Pons (tissue), 1 donor: ENCODE results near the gene SNX6.
A peak's percentile ranks its signal among the peaks of the same experiment; 100 is the strongest.
"Not testable (repeated sequence)": the region's sequence is repeated elsewhere in the genome, so short reads cannot be mapped to it uniquely, and the experiment has no call there.

Experiments used
- DNase-seq: peaks from one replicate; pipeline ENCODE4 v3.0.0-alpha.2; 2016; ENCODE audit warnings: low spot score

The SNX6 gene

GRCh38 chr14:34562776-34563150 lies 67.2 kb downstream of the SNX6 start:
- no peak for DNase-seq

- not testable (repeated sequence) for DNase-seq
These were observed 67.7 kb downstream of the SNX6 start for GRCh38 chr14:34562037-34562775.

- not testable (repeated sequence) for DNase-seq
These were observed 73.5 kb downstream of the SNX6 start for GRCh38 chr14:34556498-34556829.

- DNase-seq: not testable (repeated sequence)
These were observed 74.1 kb downstream of the SNX6 start for GRCh38 chr14:34555583-34556497.

- peak; percentile 19 for DNase-seq
These were observed 75.3 kb downstream of the SNX6 start for GRCh38 chr14:34554540-34555250.

- DNase-seq: not testable (repeated sequence)
These were observed 80.5 kb downstream of the SNX6 start for GRCh38 chr14:34549276-34549966.

- no peak for DNase-seq
These were observed 81.4 kb downstream of the SNX6 start for GRCh38 chr14:34548472-34548981.

- not testable (repeated sequence) for DNase-seq
These were observed 82.8 kb downstream of the SNX6 start for GRCh38 chr14:34547136-34547520.

GRCh38 chr14:34546272-34547135 lies 83.4 kb downstream of the SNX6 start:
- DNase-seq: not testable (repeated sequence)

GRCh38 chr14:34540181-34541059 lies 89.5 kb downstream of the SNX6 start:
- peak; percentile 26 for DNase-seq

GRCh38 chr14:34539407-34540180 lies 90.4 kb downstream of the SNX6 start, which contains the start of gene EAPP:
Gene EAPP (minus strand): TSS chr14:34539701. CDS start chr14:34539628, 73 bp downstream.
- peak; percentile 98 for DNase-seq

GRCh38 chr14:34538871-34539406 lies 91.0 kb downstream of the SNX6 start:
- no peak for DNase-seq

GRCh38 chr14:34538096-34538495 lies 91.9 kb downstream of the SNX6 start:
- not testable (repeated sequence) for DNase-seq

GRCh38 chr14:34537677-34538009 lies 92.3 kb downstream of the SNX6 start:
- no peak for DNase-seq

- DNase-seq: no peak
These were observed 92.8 kb downstream of the SNX6 start for GRCh38 chr14:34536951-34537676.

GRCh38 chr14:34527591-34527990 lies 102.4 kb downstream of the SNX6 start:
- DNase-seq: no peak

GRCh38 chr14:34524216-34524615 lies 105.7 kb downstream of the SNX6 start:
- DNase-seq: not testable (repeated sequence)

GRCh38 chr14:34522496-34522895 lies 107.5 kb downstream of the SNX6 start:
- no peak for DNase-seq
